ENCODE measurements around the gene BYSL.

BYSL gene

GRCh38 chr6:41937472-41937860, 16.2 kb downstream of the BYSL start:
- TF ChIP-seq, protein P1, sequence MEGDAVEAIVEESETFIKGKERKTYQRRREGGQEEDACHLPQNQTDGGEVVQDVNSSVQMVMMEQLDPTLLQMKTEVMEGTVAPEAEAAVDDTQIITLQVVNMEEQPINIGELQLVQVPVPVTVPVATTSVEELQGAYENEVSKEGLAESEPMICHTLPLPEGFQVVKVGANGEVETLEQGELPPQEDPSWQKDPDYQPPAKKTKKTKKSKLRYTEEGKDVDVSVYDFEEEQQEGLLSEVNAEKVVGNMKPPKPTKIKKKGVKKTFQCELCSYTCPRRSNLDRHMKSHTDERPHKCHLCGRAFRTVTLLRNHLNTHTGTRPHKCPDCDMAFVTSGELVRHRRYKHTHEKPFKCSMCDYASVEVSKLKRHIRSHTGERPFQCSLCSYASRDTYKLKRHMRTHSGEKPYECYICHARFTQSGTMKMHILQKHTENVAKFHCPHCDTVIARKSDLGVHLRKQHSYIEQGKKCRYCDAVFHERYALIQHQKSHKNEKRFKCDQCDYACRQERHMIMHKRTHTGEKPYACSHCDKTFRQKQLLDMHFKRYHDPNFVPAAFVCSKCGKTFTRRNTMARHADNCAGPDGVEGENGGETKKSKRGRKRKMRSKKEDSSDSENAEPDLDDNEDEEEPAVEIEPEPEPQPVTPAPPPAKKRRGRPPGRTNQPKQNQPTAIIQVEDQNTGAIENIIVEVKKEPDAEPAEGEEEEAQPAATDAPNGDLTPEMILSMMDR (IDR thresholded peaks at IDR 0.05): no peak
- DNase-seq (ENCODE audit: low spot score): no peak
- no peak overlapping the region for H3K4me3 ChIP-seq
- H3K27ac ChIP-seq: peak overlapping the region in 1 of 2 donors; percentile 87

GRCh38 chr6:41937861-41938574, 16.7 kb downstream of the BYSL start:
- Histone ChIP-seq H3K27ac (peak overlapping the region in 1 of 2 donors; percentile 87), H3K4me3 (no peak overlapping the region)
- TF ChIP-seq, protein P1 (IDR thresholded peaks at IDR 0.05): no peak
- no peak for DNase-seq (ENCODE audit: low spot score)

DNA sequence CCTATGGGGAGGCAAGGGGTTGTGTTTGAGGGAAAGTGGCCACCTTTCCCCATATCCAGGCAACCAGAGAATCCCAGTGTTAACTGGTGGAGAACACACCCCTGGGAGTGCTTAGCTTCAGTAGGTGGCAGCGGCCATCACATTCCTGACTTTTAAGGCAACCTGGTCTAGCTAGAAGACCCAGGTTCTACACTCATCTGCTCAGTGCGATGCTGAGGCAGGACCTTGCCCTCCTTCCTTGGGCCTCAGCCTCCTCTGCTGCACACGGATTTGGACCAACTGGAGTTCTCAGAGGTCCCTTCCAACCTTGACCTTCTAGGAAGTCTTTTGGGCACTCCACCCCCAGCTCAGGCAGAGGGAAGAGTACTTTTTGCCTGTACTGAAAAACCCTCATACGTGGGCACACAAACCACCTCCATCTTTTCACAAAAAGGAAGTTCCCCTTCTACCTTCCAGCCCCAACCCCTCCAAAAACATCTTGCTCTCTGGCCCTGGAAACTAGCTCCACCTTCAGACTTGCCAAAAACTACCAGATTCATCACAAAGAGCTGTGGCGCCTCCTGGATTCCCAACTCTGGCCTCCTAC, 17.4 kb downstream of the BYSL start:
- TF ChIP-seq, protein P1 (IDR thresholded peaks at IDR 0.05): no peak
- H3K4me3 ChIP-seq: peak overlapping the region; percentile 92
- DNase-seq (ENCODE audit: low spot score): no peak
- H3K27ac ChIP-seq: peak overlapping the region in 1 of 2 donors; percentile 87

GRCh38 chr6:41939176-41939847, 18.0 kb downstream of the BYSL start:
- TF ChIP-seq, protein P1 (IDR thresholded peaks at IDR 0.05): no peak
- DNase-seq (ENCODE audit: low spot score): peak; percentile 76
- peak overlapping the region in 1 of 2 donors; percentile 87 for H3K27ac ChIP-seq
- H3K4me3 ChIP-seq: peak overlapping the region; percentile 92

- peak overlapping the region; percentile 61 to 87 for H3K27ac ChIP-seq
- peak overlapping the region; percentile 92 for H3K4me3 ChIP-seq
- no peak for DNase-seq (ENCODE audit: low spot score)
- TF ChIP-seq, protein P1 (IDR thresholded peaks at IDR 0.05): no peak
Observed at GRCh38 chr6:41939848-41940758, 18.8 kb downstream of the BYSL start.

GRCh38 chr6:41940759-41941279, 19.5 kb downstream of the BYSL start:
- peak overlapping the region; percentile 92 for H3K4me3 ChIP-seq

More at GRCh38 chr6:41940759-41941279, 19.5 kb downstream of the BYSL start:
- H3K27ac ChIP-seq: peak overlapping the region; percentile 61 to 87
- peak; percentile 76 for DNase-seq (ENCODE audit: low spot score)
- TF ChIP-seq, protein P1 (IDR thresholded peaks at IDR 0.05): no peak
